Neural progenitor cell (in vitro differentiated cells): ENCODE measurements around the gene APLP2. TPM values are rescaled to one million over a fixed set of nuclear protein-coding genes. Genes with fewer than 3 reads are reported as not detected.

Experiments used
- DNase-seq: peaks from one replicate; pipeline ENCODE4 v3.0.0-alpha.2; 2016; ENCODE audit warnings: low spot score
- H2AFZ ChIP-seq: fragments of 200-600 bp; sonication (generic); replicated peaks from 2 replicates; pipeline ENCODE4 v1.6.1; 2016; ENCODE audit warnings: antibody characterized with exemption
- H3F3A ChIP-seq: fragments of 200-600 bp; sonication (generic); 2 replicates; pipeline ENCODE4 v1.6.1; 2016; ENCODE audit warnings: antibody characterized with exemption, low read depth
- H3K27ac ChIP-seq: fragments of 200-600 bp; sonication (generic); 2 replicates; pipeline ENCODE4 v1.5.1; 2016; ENCODE audit warnings: mild to moderate bottlenecking
- H3K27me3 ChIP-seq: fragments of 200-600 bp; sonication (generic); 2 replicates; pipeline ENCODE4 v1.6.1; 2016; ENCODE audit warnings: mild to moderate bottlenecking, moderate library complexity
- H3K36me3 ChIP-seq: fragments of 200-600 bp; sonication (generic); 2 replicates; pipeline ENCODE4 v1.5.1; 2016
- H3K4me1 ChIP-seq: fragments of 200-600 bp; sonication (generic); 2 replicates; pipeline ENCODE4 v1.6.1; 2016; ENCODE audit warnings: mixed run types
- H3K4me2 ChIP-seq: fragments of 200-600 bp; sonication (generic); 2 replicates; pipeline ENCODE4 v1.6.1; 2016
- H3K4me3 ChIP-seq: fragments of 200-600 bp; sonication (generic); 2 replicates; pipeline ENCODE4 v1.5.1; 2016
- H3K79me2 ChIP-seq: fragments of 200-600 bp; sonication (generic); 2 replicates; pipeline ENCODE4 v1.6.1; 2016; ENCODE audit warnings: low read depth
- H3K9ac ChIP-seq: fragments of 200-600 bp; sonication (generic); 2 replicates; pipeline ENCODE4 v1.6.1; 2016
- H3K9me3 ChIP-seq: fragments of 200-600 bp; sonication (generic); 2 replicates; pipeline ENCODE4 v1.5.1; 2016; ENCODE audit warnings: low read depth
- H4K20me1 ChIP-seq: fragments of 200-600 bp; sonication (generic); 2 replicates; pipeline ENCODE4 v1.6.1; 2016; ENCODE audit warnings: low read depth
- H3K27ac Mint-ChIP-seq: 3 replicates; pipeline ENCODE4 v1.8.0; 2021; ENCODE audit warnings: mixed read lengths
- H3K27me3 Mint-ChIP-seq: 2 replicates; pipeline ENCODE4 v1.8.0; 2022; ENCODE audit warnings: low read depth, mild to moderate bottlenecking, inconsistent platforms, moderate library complexity, mixed read lengths; ENCODE audit not compliant: insufficient read depth
- H3K36me3 Mint-ChIP-seq: 3 replicates; pipeline ENCODE4 v1.8.0; 2021; ENCODE audit warnings: mixed read lengths
- H3K4me1 Mint-ChIP-seq: 3 replicates; pipeline ENCODE4 v1.8.0; 2021; ENCODE audit warnings: mixed read lengths
- H3K4me3 Mint-ChIP-seq: 3 replicates; pipeline ENCODE4 v1.8.0; 2021; ENCODE audit warnings: mild to moderate bottlenecking, moderate library complexity, mixed read lengths
- H3K9me3 Mint-ChIP-seq: 3 replicates; pipeline ENCODE4 v1.8.0; 2020; ENCODE audit warnings: mixed read lengths
- CTCF ChIP-seq: fragments of 200-600 bp; sonication (generic); IDR thresholded peaks from 2 replicates; pipeline ENCODE4 v1.5.1; 2017; ENCODE audit warnings: antibody characterized with exemption, mild to moderate bottlenecking
- EZH2 ChIP-seq: fragments of 200-600 bp; sonication (generic); IDR thresholded peaks from 2 replicates; pipeline ENCODE4 v1.6.1; 2017; ENCODE audit warnings: antibody characterized with exemption, mild to moderate bottlenecking, moderate library complexity
- EZH2phosphoT487 ChIP-seq: fragments of 200-600 bp; sonication (generic); IDR thresholded peaks from 2 replicates; pipeline ENCODE4 v1.6.1; 2017; ENCODE audit warnings: antibody characterized with exemption
- total RNA-seq: library from RNA; depleted of rRNA; stranded (reverse); fragments of >200 nt; gene quantifications from 2 replicates; pipeline ENCODE4 v1.2.3, GENCODE V29; 2015; ENCODE audit warnings: low replicate concordance

Gene APLP2
- total RNA-seq, 1 donor from 2014 or later: 455 TPM

- Mint-ChIP-seq H3K36me3 (peaks cover 26% of the 10 kb centered on the region), H3K4me3 (no peak overlapping the region), H3K4me1 (no peaks in the 10 kb centered on the region), H3K27ac (no peak overlapping the region), H3K27me3 (no peaks in the 10 kb centered on the region), H3K9me3 (no peaks in the 10 kb centered on the region)
- H3K9me3 ChIP-seq: no peaks in the 10 kb centered on the region
- no peak overlapping the region for H3K4me2 ChIP-seq
- H3K27ac ChIP-seq: no peak overlapping the region
- peaks cover 11% of the 10 kb centered on the region for H3K36me3 ChIP-seq
- peaks cover 100% of the 10 kb centered on the region for H3K79me2 ChIP-seq
- H2AFZ ChIP-seq: no peak overlapping the region
- no peaks in the 10 kb centered on the region for H3F3A ChIP-seq
- TF ChIP-seq EZH2: no peak
- no peak for TF ChIP-seq CTCF
- no peak for TF ChIP-seq EZH2phosphoT487
- no peak overlapping the region for H3K4me3 ChIP-seq
- no peaks in the 10 kb centered on the region for H3K4me1 ChIP-seq
- no peaks in the 10 kb centered on the region for H3K27me3 ChIP-seq
- DNase-seq: no peak
- H3K9ac ChIP-seq: no peak overlapping the region
- peaks cover 65% of the 10 kb centered on the region for H4K20me1 ChIP-seq
These were observed 45.0 kb downstream of the APLP2 start for GRCh38 chr11:130114726-130115125.

GRCh38 chr11:130115218-130115617 is 45.5 kb downstream of the APLP2 start:
- Mint-ChIP-seq H3K4me1 (no peaks in the 10 kb centered on the region), H3K4me3 (no peak overlapping the region), H3K27me3 (no peaks in the 10 kb centered on the region), H3K9me3 (no peaks in the 10 kb centered on the region), H3K27ac (no peak overlapping the region), H3K36me3 (peaks cover 24% of the 10 kb centered on the region)
- no peak for DNase-seq
- TF ChIP-seq EZH2phosphoT487: no peak
- no peak for TF ChIP-seq EZH2
- TF ChIP-seq CTCF: no peak
- Histone ChIP-seq H2AFZ (no peak overlapping the region), H3K79me2 (peaks cover 100% of the 10 kb centered on the region), H3F3A (no peaks in the 10 kb centered on the region), H3K36me3 (peaks cover 11% of the 10 kb centered on the region), H3K9ac (no peak overlapping the region), H3K4me3 (no peak overlapping the region), H3K9me3 (no peaks in the 10 kb centered on the region), H3K4me2 (no peak overlapping the region), H4K20me1 (peaks cover 61% of the 10 kb centered on the region), H3K4me1 (no peaks in the 10 kb centered on the region), H3K27ac (no peak overlapping the region), H3K27me3 (no peaks in the 10 kb centered on the region)

- Histone ChIP-seq H3K9me3 (no peaks in the 10 kb centered on the region), H3K4me3 (no peak overlapping the region), H3K36me3 (peaks cover 11% of the 10 kb centered on the region), H3K4me1 (no peaks in the 10 kb centered on the region), H3K9ac (no peak overlapping the region), H3K79me2 (peaks cover 75% of the 10 kb centered on the region), H3K27ac (no peak overlapping the region), H3F3A (no peaks in the 10 kb centered on the region), H2AFZ (no peak overlapping the region), H3K27me3 (no peaks in the 10 kb centered on the region), H3K4me2 (no peak overlapping the region), H4K20me1 (peaks cover 39% of the 10 kb centered on the region)
- no peak for DNase-seq
- Mint-ChIP-seq H3K4me1 (no peaks in the 10 kb centered on the region), H3K9me3 (no peaks in the 10 kb centered on the region), H3K27ac (no peak overlapping the region), H3K27me3 (no peaks in the 10 kb centered on the region), H3K36me3 (peaks cover 30% of the 10 kb centered on the region), H3K4me3 (no peak overlapping the region)
- no peak for TF ChIP-seq EZH2phosphoT487
- no peak for TF ChIP-seq CTCF
- no peak for TF ChIP-seq EZH2
These were observed 48.5 kb downstream of the APLP2 start for GRCh38 chr11:130118165-130118564.
